GM18526 (cell line): ENCODE measurements around the gene TTC9.

Source experiments
- POLR2A ChIP-seq: IDR thresholded peaks from 3 replicates; pipeline ENCODE4 v1.6.1; 2011; ENCODE audit not compliant: insufficient read length; ENCODE audit errors: extremely low read depth

The TTC9 gene

GRCh38 chr14:70721542-70721941, 79.8 kb downstream of the TTC9 start:
- TF ChIP-seq POLR2A, result no peak

DNA sequence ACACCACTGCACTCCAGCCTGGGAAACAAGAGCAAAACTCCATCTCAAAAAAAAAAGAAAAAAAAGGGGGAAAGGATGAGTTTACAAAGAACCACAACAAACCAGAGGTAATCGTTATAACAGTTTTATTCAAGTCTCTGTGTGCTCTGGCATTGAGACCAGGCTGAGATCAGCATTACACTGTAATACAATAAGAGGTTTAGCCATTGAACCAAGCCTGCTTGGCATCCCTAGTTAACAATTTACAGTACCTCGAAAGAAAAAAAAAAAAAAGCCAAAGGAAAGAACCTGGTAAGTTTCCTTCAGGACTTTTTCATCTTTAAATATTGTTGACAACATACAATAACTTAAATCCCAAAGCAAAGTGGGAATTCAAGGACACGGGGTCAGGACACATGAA, 80.7 kb downstream of the TTC9 start:
- TF ChIP-seq POLR2A, result no peak

- TF ChIP-seq POLR2A, result no peak
These were observed 81.6 kb downstream of the TTC9 start for GRCh38 chr14:70723276-70723675.

- TF ChIP-seq POLR2A, result no peak
These were observed 82.4 kb downstream of the TTC9 start for GRCh38 chr14:70724110-70724509.

DNA sequence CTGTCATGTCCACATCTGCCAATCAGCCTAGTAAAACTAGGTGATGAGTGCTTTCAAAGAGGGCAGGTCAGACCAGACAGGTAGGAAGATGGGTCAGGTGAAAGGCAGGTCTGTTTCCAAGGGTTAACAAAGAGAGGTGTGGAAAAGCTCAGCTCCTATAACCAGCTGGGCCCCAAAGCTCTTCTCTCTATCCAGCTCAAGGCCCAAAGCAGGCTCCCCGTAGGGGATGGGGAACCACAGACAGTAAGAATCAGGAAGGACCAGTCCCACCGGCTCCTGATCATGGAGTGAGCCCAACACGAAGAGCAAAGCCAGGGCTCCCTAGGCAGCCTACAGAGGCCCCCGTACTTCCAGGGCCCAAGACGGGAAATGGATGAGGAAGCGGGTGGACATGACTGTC, 83.2 kb downstream of the TTC9 start:
- TF ChIP-seq POLR2A, result no peak
